ENCODE data around the gene MTPN.

DNA sequence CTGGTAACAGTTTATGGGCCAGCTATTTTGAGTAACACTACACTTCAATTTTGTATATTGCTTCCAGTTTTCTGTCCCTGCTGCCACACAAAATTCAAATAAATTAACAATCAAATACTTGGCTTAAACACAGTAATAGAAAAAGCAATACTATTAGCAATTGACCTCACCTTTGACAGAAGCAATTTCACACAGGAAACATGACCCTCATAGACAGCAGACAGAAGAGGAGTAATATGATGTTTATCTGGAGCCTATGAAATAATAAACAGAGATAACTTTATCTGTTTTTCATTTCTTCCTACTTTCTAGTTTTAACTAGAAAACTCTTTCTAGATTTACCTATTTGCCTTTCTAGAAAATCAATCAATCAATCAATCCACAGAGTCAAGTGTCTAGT is 26.7 kb downstream of the MTPN start:
- no peak for TF ChIP-seq GATA3 (IDR thresholded peaks at IDR 0.05; ENCODE audit: low read depth, low read length)
- TF ChIP-seq GATA2 (IDR thresholded peaks at IDR 0.05; ENCODE audit: low read depth, low read length): no peak
